Spleen (tissue), 7 donors: Measurements from ENCODE around the gene POLDIP3.

Experiments
- CTCF ChIP-seq, 11 experiments: fragments of 200-600 bp in 7 of 11; fragments of 450-650 bp in 4 of 11; sonication (generic) in 4 of 11; IDR thresholded peaks in 8 of 11; conservative IDR thresholded peaks in 3 of 11; 1 replicate in 7 of 11; 2 replicates in 4 of 11; pipeline versions ENCODE4 v1.4.0 to v1.8.0; 2016 to 2021; ENCODE audit warnings: antibody characterized with exemption in 11 of 11, inconsistent platforms in 4 of 11, mild to moderate bottlenecking in 1 of 11
- POLR2A ChIP-seq, 3 donors: fragments of 450-650 bp; IDR thresholded peaks; one replicate each; pipeline ENCODE4 v1.5.1; 2017; ENCODE audit warnings: antibody characterized with exemption in 3 of 3, mild to moderate bottlenecking in 1 of 3
- donor health status: DM: no; HTN: no; CAD: no; lungs with moderate emphysema.
- donor health status: DM: no; HTN: no; CAD: no.
- donor health status: DM: no; HTN: no; CAD: no.

- TF ChIP-seq POLR2A (IDR thresholded peaks at IDR 0.05) (no peak), CTCF (IDR thresholded peaks at IDR 0.05 in 8 of 11, conservative IDR thresholded peaks at IDR 0.05 in 3 of 11) (no peak)
Measured at GRCh38 chr22:42639541-42640241, 25.0 kb upstream of the POLDIP3 start.
